NK-92 treated with Interleukin-12 subunit alpha and Interleukin-12 subunit beta, amount 100 ng/mL, for 24 hours (cell line): ENCODE data around the gene FAM163B.

Experiments used
- DNase-seq: peaks from one replicate; lab custom pipeline; 2025; lab: John Stamatoyannopoulos, UW

The FAM163B gene

GRCh38 chr9:133609311-133610098, at the start of gene FAM163B:
TSS of gene FAM163B (minus strand) at chr9:133609389. CDS start at chr9:133580223, 29,166 bp downstream.
- DNase-seq = no peak

DNA sequence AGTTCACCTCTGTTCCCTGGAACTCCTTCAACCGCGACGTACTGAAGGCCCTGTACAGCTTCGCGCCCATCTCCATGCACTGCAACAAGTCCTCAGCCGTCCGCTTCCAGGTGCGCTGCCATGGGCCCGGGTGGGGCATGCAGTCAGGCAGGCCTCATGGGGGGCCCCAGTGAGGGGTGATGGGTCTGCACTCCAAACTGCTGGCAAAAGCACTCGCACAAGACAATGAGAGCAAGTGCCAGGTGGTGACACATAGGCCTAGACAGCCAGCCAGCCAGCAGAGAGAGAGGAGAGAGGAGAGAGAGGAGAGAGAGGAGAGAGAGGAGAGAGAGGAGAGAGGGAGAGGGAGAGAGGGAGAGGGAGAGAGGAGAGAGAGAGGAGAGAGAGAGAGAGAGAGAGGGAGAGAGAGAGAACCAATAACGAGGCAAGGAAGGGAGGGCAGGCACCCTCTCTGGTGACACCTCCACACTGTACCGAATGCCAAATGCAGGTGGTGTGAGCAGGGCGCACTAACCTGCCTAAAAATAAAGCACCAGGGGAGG, 48.0 kb upstream of the FAM163B start:
- DNase-seq = no peak

DNA sequence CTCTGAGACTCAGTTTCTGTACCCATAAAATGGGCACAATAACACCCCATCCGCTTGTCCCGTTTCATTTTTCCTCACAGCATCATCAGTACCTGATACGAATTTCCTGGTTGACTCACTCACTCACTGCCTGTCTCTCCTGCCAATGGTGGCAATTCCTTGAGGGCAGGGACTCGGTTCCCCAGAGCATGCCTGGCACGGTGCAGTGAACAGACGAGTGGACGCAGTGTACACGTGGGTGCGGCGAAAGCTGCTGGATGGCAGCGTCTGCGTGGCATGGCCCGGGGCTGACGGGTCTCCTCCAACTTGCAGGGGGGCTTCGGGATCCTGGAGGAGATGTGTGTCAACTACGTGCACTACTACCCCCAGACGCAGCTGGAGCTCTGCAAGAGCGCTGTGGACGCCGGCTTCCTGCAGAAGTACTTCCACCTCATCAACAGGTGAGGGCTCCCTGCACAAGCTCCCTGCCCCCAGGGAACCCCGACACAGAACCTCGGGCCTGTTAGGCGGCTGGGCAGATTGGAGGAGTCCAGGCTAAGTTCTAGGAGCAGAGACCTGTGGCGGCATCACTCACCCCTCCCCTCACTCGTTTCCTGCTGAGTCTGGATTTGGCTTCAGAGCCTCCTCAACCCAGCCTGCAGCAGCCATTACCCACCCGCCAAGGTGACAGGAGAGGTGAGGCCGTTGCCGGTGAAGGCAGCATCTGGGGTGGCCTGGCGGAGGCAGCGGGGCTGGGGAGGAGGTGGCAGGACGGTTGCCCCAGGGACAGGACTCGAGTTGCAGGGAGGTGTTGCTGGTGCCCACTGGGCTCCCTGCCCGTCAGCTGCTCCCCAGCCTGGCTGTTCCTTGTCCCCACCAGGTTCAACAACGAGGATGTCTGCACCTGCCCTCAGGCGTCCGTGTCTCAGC, 47.3 kb upstream of the FAM163B start:
- no peak for DNase-seq

GRCh38 chr9:133655701-133656100, 46.5 kb upstream of the FAM163B start:
- DNase-seq = no peak

DNA sequence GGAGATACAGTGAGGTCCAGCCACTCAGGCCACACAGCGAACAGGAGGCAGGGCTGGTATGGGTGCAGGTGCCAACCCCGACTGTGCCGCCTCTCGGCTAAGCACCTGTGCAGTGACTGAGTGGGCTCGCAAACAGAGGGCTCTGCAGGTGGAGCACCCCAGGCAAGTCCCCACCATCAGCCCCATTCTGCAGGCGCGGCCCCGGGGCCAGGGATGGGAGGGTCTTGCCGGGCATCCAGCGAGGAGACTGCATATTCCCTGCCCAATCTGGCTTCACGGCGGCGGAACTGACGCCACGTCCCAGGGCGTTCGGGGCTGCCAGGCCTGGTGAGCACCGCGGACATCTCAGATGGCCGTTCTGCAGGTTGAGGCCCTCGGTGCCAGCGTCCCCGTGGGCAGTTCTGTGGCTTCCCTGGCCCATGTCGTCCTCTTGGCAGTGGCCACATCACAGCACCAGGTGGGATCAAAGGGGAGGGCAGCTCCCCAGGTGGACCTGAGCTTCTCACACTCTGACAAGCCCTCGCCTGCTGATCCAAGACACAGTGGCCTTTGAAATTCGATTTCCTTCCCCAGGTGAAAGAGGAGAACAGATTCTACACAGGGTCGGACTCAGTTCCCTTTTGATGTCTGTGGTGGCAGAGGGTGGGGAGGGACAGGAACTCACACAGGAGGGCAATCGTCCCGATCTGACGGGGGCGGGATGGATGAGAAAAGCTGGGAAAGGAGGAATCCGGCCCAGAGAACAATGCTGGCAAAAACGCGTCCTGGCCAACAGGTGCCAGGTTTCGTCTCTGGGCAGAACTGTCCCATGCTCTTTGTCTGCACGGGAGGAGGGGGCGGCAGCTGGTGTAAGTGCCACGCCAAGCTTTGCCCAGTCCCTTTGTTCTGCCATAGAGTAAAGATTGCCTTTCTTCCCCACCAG, 45.8 kb upstream of the FAM163B start:
- no peak for DNase-seq

- DNase-seq = no peak
These were observed 44.4 kb upstream of the FAM163B start for GRCh38 chr9:133653638-133654037.

DNA sequence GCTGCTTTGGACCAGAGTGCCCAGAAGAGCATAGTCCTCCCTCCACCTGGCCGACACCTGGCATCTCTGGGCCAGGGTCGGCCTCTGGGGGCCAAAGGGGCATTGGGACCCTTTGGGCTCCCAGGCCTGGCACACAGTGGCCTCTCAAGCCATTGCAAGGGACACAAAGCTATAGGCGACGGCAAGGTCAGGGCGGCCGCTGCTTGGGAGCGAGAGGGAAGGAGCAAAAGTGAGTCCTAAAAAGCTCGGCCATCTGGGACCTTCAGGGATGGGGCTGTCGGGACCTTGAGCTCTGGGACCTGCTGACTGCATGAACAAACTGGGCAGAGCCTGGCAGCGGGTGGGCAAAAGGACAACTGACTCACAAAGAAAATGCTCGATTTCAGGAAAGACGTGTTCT, 40.8 kb upstream of the FAM163B start:
- DNase-seq = no peak

DNA sequence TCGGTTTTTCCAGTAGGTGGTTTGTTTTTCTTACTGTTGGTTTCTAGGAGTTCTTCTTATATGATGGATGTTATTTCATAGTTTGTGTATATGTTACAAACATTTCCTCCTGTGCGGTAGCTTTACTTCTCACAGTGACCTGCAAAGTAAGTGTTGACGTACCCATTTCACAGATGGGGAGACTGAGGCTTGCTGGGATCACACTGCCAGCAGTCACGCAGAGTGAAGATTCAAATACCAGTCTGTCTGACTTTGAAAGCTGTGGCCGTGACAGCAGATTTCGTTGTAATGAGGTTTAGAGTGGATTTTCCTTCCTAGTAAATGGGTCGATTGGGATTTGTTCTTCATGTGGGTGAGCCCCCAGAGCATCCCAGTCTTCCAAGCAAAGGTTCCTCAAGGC, 40.0 kb upstream of the FAM163B start:
- DNase-seq = no peak

DNA sequence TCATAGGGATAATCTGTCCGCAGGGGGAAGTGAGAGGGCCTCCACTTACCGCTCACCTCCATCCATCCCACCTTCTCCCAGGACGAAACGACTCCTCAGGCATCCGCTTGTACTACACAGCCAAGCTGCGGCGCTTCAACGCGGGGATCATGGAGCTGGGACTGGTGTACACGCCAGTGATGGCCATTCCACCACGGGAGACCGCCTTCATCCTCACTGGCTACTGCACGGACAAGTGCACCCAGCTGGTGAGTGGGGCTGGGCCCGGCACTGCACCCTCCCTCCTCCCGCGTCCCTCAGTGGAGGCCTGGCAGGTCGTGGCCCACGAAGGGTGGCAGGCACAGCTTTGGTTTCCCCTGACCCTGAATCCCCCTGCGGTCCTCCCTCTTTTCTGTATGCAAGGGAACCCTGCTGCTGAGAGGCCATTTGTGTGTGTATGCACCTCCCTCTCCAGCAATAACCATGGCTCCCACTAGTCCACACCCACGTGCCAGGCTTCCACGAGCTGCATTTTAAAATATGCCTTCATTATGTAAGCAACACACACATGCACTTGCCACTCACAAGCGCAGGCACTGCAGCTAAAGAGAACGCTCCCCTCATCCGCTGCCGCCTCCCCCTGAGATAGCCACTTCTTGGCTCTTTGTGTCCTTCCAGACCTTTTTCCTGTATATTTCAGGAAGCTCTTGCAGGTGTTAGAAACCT, 38.7 kb upstream of the FAM163B start:
- DNase-seq = no peak

DNA sequence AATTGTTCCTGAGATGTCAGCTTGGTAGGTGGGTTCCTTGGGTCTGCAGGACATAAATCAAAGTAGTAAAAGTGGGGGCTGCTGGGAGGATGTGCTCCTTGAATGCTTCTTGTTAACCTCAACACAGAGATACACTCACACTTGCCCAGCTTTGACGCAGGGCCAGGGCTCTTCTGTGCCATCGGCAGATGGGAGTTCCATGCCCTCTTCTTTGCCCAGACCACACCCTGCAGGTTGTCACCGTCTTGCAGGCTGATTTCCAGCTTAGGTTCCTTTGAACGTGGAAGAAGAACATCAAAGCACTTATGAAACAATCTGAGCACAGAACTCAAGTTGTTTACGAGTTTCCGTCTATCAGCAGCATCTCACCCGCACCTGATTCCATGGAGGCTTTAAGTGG, 38.0 kb upstream of the FAM163B start:
- DNase-seq = no peak

- no peak for DNase-seq
These were observed 36.0 kb upstream of the FAM163B start for GRCh38 chr9:133645021-133645765.

- no peak for DNase-seq
These were observed 35.0 kb upstream of the FAM163B start for GRCh38 chr9:133643978-133644760.

DNA sequence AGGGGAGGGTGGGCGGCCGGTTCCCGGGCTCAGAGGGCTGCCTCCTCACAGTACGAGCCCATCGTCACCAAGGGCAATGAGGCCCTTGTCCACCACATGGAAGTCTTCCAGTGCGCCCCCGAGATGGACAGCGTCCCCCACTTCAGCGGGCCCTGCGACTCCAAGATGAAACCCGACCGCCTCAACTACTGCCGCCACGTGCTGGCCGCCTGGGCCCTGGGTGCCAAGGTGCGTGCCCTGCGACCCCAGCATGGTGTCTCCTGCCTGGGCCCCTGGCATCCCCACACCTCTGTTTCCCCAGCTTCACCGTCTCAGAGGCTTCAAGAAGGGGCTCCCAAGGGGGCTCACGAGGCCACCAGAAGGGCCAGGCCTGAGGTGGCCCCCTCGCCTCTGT, 34.2 kb upstream of the FAM163B start:
- DNase-seq = no peak

DNA sequence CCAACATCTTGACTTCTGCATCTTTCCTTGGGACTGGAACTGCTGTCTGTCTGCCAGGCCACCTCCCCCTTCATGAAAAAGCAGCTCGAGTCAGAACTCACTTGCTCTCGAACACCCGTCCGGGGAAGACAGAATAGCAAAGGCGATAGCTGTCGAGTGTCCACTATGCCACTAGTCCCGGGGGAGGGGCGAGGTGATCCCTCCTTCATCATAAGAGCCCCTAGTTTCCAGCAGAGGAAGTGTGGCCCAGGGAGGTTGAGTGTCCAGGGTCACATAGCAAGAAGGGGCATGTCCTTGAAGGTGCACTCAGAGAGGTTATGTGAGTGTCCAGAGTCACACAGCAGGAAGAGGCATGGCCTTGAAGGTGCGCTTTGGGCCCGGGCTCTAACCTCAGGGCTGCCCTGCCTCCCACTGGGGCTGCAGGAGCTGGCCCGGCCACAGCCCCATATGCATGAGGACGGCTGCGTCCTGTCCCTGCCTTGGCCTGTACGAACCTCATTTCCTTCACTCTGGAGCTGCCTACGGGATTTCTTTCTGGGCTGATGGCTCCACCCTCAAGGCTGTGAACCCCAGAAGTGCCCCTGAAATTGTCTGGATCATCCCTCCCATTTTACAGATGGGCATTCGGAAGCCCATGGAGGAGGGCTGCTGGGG, 33.6 kb upstream of the FAM163B start:
- DNase-seq = no peak

GRCh38 chr9:133641861-133642595, 32.8 kb upstream of the FAM163B start:
- DNase-seq = no peak

DNA sequence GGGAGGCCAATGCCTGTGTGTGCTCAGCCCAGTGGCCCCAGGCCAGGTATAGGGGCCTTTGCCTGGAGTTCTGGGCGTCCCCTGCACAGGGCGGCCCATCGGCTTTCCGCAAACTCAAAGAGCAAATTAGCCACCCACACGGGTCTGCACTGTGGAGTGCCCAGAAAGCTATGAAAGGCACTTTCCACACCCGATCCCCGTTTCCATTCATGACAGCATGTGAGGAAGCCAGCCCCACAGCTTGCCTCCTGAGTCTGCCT, 32.1 kb upstream of the FAM163B start:
- DNase-seq = no peak

DNA sequence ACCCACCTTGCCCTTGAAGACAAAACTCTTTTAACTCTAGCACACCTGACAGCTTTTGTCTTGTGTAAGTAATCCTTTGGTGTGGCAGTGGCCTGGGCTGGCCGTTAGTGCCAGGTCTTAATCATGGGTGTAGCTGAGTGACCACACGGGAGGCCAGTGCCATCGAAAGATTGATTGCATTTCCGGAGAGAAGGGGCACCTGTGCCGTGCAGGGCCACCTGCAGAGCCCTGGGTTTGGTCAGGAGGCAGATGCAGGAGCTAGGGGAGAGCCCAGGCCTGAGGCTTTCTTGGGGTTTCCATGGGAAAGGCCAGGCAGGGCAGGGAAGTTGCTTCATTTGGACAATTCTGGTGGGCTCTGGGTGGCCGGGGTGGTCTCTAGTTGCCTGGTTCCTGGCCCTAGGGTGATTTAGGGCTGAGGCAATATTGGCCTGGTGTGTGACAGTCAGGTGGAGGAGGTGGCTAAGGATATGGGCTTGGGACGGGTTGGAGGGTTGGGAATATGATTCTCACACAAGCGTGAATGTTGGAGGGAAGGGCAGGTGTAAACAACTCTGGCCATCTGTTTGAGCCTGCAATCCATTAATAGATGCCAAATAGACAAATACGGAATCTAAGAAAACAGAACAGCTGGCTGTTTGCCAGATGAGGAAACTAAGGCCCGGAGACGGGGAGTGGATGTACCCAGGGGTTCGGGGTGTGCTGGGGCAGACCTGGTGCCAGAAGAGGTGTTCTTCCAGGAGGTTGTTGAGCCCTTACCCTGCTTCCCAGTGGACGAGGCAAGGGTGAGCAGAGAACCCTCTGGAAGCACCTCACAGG, 31.6 kb upstream of the FAM163B start:
- DNase-seq = no peak

DNA sequence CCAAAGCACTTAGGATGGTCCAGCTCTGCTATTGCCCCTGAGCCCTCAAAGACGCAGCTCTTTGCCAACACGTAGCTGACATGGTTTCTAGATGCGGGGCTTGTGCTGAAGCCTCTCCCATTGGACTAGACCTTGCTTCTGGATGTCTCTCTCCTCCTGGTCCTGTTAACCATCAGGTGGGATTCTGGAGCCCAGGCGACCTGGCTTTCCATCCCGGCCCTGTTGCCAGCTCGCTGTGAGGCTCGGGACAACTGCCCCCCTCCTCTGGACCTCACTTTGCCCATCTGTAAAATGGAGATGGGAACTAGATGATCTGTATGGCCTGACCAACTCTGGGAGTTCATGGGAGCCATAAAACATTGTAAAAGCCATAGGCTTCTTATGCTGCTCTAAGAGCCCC, 31.0 kb upstream of the FAM163B start:
- DNase-seq = no peak
